Measurements from ENCODE around the gene ACTR1B. TPM values are rescaled to one million over a fixed set of nuclear protein-coding genes. Genes with fewer than 3 reads are reported as not detected.

Gene ACTR1B
- total and polyA plus RNA-seq, 2 donors (not counting 3 experiments of a cell fraction or from before 2014, with no cell fraction given) = 49.8 to 60.9 TPM

DNA sequence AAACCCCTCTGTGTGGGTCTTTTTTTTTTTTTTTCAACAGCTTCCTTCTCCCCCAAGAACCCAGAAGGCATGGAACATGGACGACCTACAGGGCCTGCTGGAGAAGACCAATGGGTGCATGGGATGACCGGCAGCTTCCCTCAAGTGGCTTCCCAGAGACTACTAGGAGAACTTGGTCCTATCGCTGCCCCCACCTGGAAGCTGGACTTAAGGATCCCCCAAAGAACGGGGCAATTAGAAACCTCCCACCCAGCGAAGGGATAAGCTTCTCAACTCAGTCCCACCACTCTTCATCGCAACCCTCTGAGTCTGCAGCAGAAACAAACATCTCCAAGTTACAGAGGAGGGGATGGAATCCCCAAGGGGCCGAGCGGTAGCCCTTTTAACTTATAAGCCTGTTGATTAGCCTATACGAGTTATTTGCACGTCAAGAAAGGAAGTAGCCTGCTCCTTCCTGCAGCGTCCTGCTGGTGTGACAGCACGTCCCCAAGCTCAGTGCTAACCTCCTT, 1.4 kb downstream of the ACTR1B start:
- H2AFZ ChIP-seq (ENCODE audit: low read depth, low read length) = no peak overlapping the region
- H3K9me1 ChIP-seq (replicated peaks; ENCODE audit: control insufficient read depth, extremely low read depth, insufficient read depth, low read length) = no peaks in the 10 kb centered on the region
- H3K79me2 ChIP-seq (ENCODE audit: control insufficient read depth, insufficient read depth, low read length) = peaks cover 13% of the 10 kb centered on the region
- H3K27me3 ChIP-seq (ENCODE audit: control insufficient read depth in 2 of 2, insufficient read depth in 2 of 2, low read length in 2 of 2) = no peaks in the 10 kb centered on the region
- H3K4me1 ChIP-seq (ENCODE audit: control insufficient read depth, extremely low read depth, insufficient read depth, low read length) = peaks cover 18% of the 10 kb centered on the region
- H3K9ac ChIP-seq (replicated peaks; ENCODE audit: extremely low read depth, insufficient read depth, low read length) = peak overlapping the region; percentile 78
- peak overlapping the region in 2 of 3 experiments; percentile 78 to 83 for H3K4me3 ChIP-seq (replicated peaks in 1 of 3; ENCODE audit: insufficient read depth in 1 of 3, low read depth in 1 of 3, low read length in 3 of 3)
- ChIA-PET POLR2A (interaction anchor here (0.6 to 3.9 kb wide), 3 partner anchors 14 to 49 kb away, joined by 3 to 38 read pairs (median 4); partner anchors contain the start of gene COX5B), CTCF (interaction anchor here (1.3 to 6.3 kb wide), 7 partner anchors 14 to 72 kb away, joined by 4 to 51 read pairs (median 7); partner anchors contain the start of gene COX5B)
- no peaks in the 10 kb centered on the region for H3K9me3 ChIP-seq (replicated peaks; ENCODE audit: control insufficient read depth, insufficient read depth, low read length)
- intact Hi-C loops (cut with micrococcal nuclease) = no loop called here
- H4K20me1 ChIP-seq (replicated peaks; ENCODE audit: control insufficient read depth, extremely low read depth, insufficient read depth, low read length) = no peaks in the 10 kb centered on the region
- no TSS peak for BruUV-seq (replicated peaks)
- peak overlapping the region; percentile 79 for H3K4me2 ChIP-seq (ENCODE audit: insufficient read depth, low read length)
- TF ChIP-seq GATA2 (IDR thresholded peaks at IDR 0.05; ENCODE audit: insufficient read depth, insufficient read length, low read depth, low read length) = no peak
- no peak for TF ChIP-seq POLR2A (IDR thresholded peaks at IDR 0.05; ENCODE audit: low read depth, low read length)
- TF ChIP-seq FOS (IDR thresholded peaks at IDR 0.05; ENCODE audit: borderline replicate concordance, insufficient read depth, low read length) = no peak
- FAIRE-seq = no peak
- peak overlapping the region; percentile 82 for H3K27ac ChIP-seq (ENCODE audit: insufficient read depth, low read depth, low read length)
- peaks cover 0 to 11% of the 10 kb centered on the region in 2 experiments for H3K36me3 ChIP-seq (ENCODE audit: control insufficient read depth in 2 of 2, extremely low read depth in 1 of 2, insufficient read depth in 2 of 2, low read length in 2 of 2)
- dilution Hi-C loops (cut with MboI; ENCODE audit: extremely low pct_ligation_motif_present, low sequenced_read_pairs) = no loop called here
- no peak for DNase-seq (ENCODE audit: low read depth, low spot score)

DNA sequence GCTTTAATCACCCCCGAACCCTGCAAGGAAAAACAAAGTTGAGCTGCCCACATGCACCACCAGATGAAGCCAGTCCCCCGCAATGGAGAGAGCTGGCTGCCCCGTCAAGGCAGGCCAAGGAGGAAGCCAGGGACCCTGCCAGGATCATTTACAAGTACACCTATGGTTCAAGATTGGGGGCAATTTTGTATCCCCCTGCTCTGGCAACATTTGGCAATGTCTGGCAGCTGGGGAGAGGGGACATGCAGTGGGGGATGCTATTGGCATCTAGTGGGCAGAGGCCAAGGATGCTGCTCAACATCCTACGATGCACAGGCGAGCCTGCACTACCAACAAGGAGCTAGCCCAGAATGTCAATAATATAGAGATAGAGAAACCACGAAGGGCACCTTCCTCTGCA, 1.9 kb downstream of the ACTR1B start:
- intact Hi-C loops (cut with micrococcal nuclease) (no loop called here), dilution Hi-C loops (cut with MboI; ENCODE audit: extremely low pct_ligation_motif_present, low sequenced_read_pairs) (no loop called here)
- H3K9me1 ChIP-seq (replicated peaks; ENCODE audit: control insufficient read depth, extremely low read depth, insufficient read depth, low read length) = no peaks in the 10 kb centered on the region
- BruUV-seq (replicated peaks) = no TSS peak
- H3K4me2 ChIP-seq (ENCODE audit: insufficient read depth, low read length) = peak overlapping the region; percentile 79
- H3K27me3 ChIP-seq (ENCODE audit: control insufficient read depth in 2 of 2, insufficient read depth in 2 of 2, low read length in 2 of 2) = no peaks in the 10 kb centered on the region
- H2AFZ ChIP-seq (ENCODE audit: low read depth, low read length) = no peak overlapping the region
- peaks cover 0 to 16% of the 10 kb centered on the region in 2 experiments for H3K36me3 ChIP-seq (ENCODE audit: control insufficient read depth in 2 of 2, extremely low read depth in 1 of 2, insufficient read depth in 2 of 2, low read length in 2 of 2)
- TF ChIP-seq, protein P1, sequence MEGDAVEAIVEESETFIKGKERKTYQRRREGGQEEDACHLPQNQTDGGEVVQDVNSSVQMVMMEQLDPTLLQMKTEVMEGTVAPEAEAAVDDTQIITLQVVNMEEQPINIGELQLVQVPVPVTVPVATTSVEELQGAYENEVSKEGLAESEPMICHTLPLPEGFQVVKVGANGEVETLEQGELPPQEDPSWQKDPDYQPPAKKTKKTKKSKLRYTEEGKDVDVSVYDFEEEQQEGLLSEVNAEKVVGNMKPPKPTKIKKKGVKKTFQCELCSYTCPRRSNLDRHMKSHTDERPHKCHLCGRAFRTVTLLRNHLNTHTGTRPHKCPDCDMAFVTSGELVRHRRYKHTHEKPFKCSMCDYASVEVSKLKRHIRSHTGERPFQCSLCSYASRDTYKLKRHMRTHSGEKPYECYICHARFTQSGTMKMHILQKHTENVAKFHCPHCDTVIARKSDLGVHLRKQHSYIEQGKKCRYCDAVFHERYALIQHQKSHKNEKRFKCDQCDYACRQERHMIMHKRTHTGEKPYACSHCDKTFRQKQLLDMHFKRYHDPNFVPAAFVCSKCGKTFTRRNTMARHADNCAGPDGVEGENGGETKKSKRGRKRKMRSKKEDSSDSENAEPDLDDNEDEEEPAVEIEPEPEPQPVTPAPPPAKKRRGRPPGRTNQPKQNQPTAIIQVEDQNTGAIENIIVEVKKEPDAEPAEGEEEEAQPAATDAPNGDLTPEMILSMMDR (IDR thresholded peaks at IDR 0.05; ENCODE audit: extremely low read depth in 1 of 2, insufficient read depth in 1 of 2, low read depth in 1 of 2, low read length in 2 of 2) = no peak
- TF ChIP-seq JUN (IDR thresholded peaks at IDR 0.05; ENCODE audit: borderline replicate concordance, insufficient read depth, insufficient read length, low read depth) = no peak
- no peak for TF ChIP-seq FOS (IDR thresholded peaks at IDR 0.05; ENCODE audit: borderline replicate concordance, insufficient read depth, low read length)
- no peak for TF ChIP-seq MYC (IDR thresholded peaks at IDR 0.05; ENCODE audit: low read depth, low read length)
- no peak for TF ChIP-seq POLR2AphosphoS5 (IDR thresholded peaks at IDR 0.05; ENCODE audit: insufficient read depth, low read depth, low read length)
- TF ChIP-seq POLR2A (IDR thresholded peaks at IDR 0.05; ENCODE audit: low read depth, low read length) = no peak
- no peak for TF ChIP-seq GATA2 (IDR thresholded peaks at IDR 0.05; ENCODE audit: insufficient read depth, insufficient read length, low read depth, low read length)
- TF ChIP-seq EZH2 (IDR thresholded peaks at IDR 0.05; ENCODE audit: borderline replicate concordance, low read depth, low read length, severe bottlenecking) = no peak
- TF ChIP-seq, protein P2, sequence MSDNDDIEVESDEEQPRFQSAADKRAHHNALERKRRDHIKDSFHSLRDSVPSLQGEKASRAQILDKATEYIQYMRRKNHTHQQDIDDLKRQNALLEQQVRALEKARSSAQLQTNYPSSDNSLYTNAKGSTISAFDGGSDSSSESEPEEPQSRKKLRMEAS (IDR thresholded peaks at IDR 0.05; ENCODE audit: insufficient read depth, insufficient read length) = no peak
- POLR2A ChIA-PET = interaction anchor here (0.6 to 3.9 kb wide), 2 partner anchors 16 to 50 kb away, joined by 4 to 38 read pairs; partner anchors contain the start of gene COX5B
- H3K9ac ChIP-seq (replicated peaks; ENCODE audit: extremely low read depth, insufficient read depth, low read length) = no peak overlapping the region
- no peaks in the 10 kb centered on the region for H3K9me3 ChIP-seq (replicated peaks; ENCODE audit: control insufficient read depth, insufficient read depth, low read length)
- no peak overlapping the region for H3K4me3 ChIP-seq (replicated peaks in 1 of 3; ENCODE audit: insufficient read depth in 1 of 3, low read depth in 1 of 3, low read length in 3 of 3)
- no peaks in the 10 kb centered on the region for H4K20me1 ChIP-seq (replicated peaks; ENCODE audit: control insufficient read depth, extremely low read depth, insufficient read depth, low read length)
- H3K4me1 ChIP-seq (ENCODE audit: control insufficient read depth, extremely low read depth, insufficient read depth, low read length) = peaks cover 18% of the 10 kb centered on the region
- H3K79me2 ChIP-seq (ENCODE audit: control insufficient read depth, insufficient read depth, low read length) = peaks cover 13% of the 10 kb centered on the region
- DNase-seq (ENCODE audit: low read depth, low spot score) (no peak), FAIRE-seq (no peak)
- no peak overlapping the region for H3K27ac ChIP-seq (ENCODE audit: insufficient read depth, low read depth, low read length)
- CTCF ChIA-PET = interaction anchor here (1.3 to 6.3 kb wide), 7 partner anchors 15 to 71 kb away, joined by 4 to 51 read pairs (median 7); partner anchors contain the start of gene COX5B
